ENCODE measurements around the gene SLC1A4.
"Not testable (repeated sequence)": the region's sequence is repeated elsewhere in the genome, so short reads cannot be mapped to it uniquely, and the experiment has no call there.

Gene SLC1A4

DNA sequence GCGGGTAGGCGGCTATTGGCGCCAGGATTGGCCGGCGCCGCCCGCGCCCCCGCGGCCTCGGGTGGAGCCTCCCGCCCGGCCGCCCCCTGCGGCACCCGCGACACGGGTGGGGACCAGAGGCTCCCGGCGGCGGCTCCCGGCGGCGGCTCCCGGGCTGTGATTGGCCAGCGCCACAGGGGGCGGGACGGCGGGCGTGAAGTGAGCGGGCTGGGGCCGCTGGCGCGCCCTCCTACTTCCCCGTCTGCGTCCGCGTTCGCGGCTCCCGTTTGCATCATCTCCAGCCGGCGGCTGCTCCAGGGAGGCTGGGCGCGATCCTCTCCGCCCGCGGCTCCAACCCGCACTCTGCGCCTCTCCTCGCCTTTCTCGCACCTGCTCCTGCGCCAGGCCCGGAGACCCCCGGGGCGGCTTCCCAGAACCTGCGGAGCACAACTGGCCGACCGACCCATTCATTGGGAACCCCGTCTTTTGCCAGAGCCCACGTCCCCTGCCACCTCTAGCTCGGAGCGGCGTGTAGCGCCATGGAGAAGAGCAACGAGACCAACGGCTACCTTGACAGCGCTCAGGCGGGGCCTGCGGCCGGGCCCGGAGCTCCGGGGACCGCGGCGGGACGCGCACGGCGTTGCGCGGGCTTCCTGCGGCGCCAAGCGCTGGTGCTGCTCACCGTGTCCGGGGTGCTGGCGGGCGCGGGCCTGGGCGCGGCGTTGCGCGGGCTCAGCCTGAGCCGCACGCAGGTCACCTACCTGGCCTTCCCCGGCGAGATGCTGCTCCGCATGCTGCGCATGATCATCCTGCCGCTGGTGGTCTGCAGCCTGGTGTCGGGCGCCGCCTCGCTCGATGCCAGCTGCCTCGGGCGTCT is at the start of gene SLC1A4:
TSS of gene SLC1A4 (plus strand) at position 274 of the 856 bp plus-strand sequence. CDS start at position 519, 245 bp downstream.
- peak; percentile 97 to 99 for DNase-seq

- no peak for DNase-seq
These were observed 48.1 kb upstream of the SLC1A4 start for GRCh38 chr2:64941143-64941542.

DNA sequence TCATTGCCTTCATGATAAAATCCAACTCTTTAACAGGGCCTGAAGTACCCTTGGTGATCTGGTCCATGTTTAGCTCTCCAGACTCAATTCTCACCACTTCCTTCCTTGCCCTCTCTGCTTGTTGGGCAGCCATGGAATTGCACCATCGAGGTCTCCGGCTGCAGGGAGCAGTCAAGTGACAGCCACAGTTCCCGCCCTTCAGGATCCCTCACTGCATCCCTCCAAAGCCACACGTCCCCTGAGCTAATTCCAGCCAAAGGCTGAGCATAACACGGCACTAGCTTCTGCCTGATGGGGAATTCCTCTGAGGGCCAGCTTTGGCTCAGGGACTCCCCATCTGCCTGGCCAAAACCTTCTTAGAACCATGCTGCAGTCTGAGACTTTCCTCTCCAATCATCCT is 47.4 kb upstream of the SLC1A4 start:
- no peak for DNase-seq

DNA sequence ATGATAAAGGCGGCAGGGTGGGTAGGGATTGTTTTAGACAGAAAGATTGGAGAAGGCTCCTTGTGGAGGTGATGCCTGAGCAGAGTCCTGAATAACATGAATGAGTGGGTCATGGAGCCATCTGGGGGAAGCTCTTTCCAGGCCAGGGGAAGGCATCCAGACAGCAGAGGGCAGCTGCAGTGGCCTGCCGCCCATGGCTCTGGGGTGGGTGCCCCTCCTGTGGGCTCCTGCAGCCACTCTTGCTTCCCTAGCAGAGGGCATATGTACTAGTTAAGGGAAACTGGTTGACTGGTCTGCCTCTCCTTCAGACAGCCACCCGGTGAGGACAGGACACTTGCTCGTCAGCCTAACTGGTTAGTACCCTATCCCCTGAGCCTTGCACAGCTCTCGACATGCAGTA is 46.5 kb upstream of the SLC1A4 start:
- DNase-seq = no peak

- DNase-seq = no peak
These were observed 45.6 kb upstream of the SLC1A4 start for GRCh38 chr2:64943387-64944150.

GRCh38 chr2:64944484-64944883 is 44.7 kb upstream of the SLC1A4 start:
- no peak for DNase-seq

GRCh38 chr2:64945973-64946768 is 43.0 kb upstream of the SLC1A4 start:
- no peak for DNase-seq

GRCh38 chr2:64946769-64947247 is 42.4 kb upstream of the SLC1A4 start:
- DNase-seq = no peak

- no peak for DNase-seq
These were observed 41.3 kb upstream of the SLC1A4 start for GRCh38 chr2:64947885-64948284.

- DNase-seq = no peak
These were observed 38.7 kb upstream of the SLC1A4 start for GRCh38 chr2:64950226-64951160.

GRCh38 chr2:64951306-64951953 is 37.8 kb upstream of the SLC1A4 start:
- no peak for DNase-seq

DNA sequence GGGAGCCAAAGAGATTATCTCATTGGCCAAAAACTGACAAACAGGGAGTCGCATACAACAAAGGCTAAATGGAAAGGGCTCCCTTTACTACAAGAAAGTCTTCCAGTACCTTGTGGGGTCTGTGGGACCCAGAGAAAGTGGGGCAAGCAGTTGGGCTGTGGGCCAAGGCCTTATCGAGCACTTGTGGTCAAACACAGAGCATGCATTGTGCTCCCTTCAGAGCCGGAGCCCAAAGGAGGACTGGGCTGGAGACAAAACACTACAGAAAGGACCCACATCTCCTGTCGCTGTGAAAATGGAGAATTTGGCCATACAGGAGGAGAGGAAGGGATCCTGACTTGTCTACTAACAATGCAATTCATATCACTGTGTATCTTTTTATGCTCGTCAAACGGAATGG is 37.1 kb upstream of the SLC1A4 start:
- DNase-seq = no peak

- DNase-seq = no peak
These were observed 36.4 kb upstream of the SLC1A4 start for GRCh38 chr2:64952511-64953482.

DNA sequence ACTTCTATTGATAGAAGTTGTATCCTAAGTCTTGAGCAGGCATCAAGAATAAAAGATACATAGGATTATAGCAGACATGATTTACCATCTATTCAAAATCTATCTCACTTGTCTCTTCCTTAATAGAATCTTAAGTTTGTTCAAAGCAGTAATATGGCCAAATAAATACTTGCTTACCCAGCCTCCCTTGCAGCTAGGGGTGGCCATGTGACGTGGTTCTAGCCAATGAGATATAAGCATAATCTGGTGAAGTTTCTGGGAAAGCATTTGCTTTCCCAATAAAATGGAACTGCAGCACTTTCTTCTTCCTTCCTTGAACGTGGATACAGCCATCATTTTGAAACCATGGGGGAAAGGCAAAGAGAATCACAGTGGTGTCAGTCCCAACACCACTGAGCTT is 33.7 kb upstream of the SLC1A4 start:
- no peak for DNase-seq

GRCh38 chr2:64957109-64957903 is 31.9 kb upstream of the SLC1A4 start:
- no peak for DNase-seq

- DNase-seq = no peak
These were observed 30.6 kb upstream of the SLC1A4 start for GRCh38 chr2:64958556-64958955.

GRCh38 chr2:64960819-64961218 is 28.4 kb upstream of the SLC1A4 start:
- no peak for DNase-seq

GRCh38 chr2:64963138-64963537 is 26.1 kb upstream of the SLC1A4 start:
- not testable (repeated sequence) for DNase-seq

GRCh38 chr2:64963719-64964118 is 25.5 kb upstream of the SLC1A4 start:
- DNase-seq = no peak
